ENCODE results near the gene WRNIP1. TPM values are rescaled to one million over a fixed set of nuclear protein-coding genes. Genes with fewer than 3 reads are reported as not detected.
"Not testable (repeated sequence)": the region's sequence is repeated elsewhere in the genome, so short reads cannot be mapped to it uniquely, and the experiment has no call there.

WRNIP1 gene
- polyA plus RNA-seq, 3 donors = 58.6 to 64.8 (median 59.0) TPM

- DNase-seq (ENCODE audit: low read depth in 3 of 3, low spot score in 2 of 3) = no peak
These were observed 17.6 kb downstream of the WRNIP1 start for GRCh38 chr6:2782825-2783187.

GRCh38 chr6:2783188-2783963, 18.2 kb downstream of the WRNIP1 start:
- no peak for DNase-seq (ENCODE audit: low read depth in 3 of 3, low spot score in 2 of 3)

DNA sequence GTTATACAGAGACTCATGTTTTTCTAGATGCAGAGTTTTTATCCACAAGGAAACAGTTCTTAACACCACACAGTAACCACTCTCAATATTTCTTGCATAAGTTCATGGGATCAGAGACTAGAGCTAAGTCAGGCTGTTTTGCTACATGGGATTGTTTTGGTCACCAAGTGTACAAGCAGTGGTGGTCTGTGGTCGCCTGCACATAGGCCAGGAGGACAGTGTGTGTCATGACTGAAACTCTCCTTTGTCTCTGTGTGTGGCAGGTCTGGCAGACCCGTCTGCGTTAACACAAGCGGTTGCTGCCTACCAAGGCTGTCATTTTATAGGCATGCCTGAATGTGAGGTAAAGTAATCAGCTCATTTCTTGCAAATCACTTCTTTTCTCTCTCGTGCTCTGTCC, 18.9 kb downstream of the WRNIP1 start:
- DNase-seq (ENCODE audit: low read depth in 3 of 3, low spot score in 2 of 3) = no peak

- DNase-seq (ENCODE audit: low read depth in 3 of 3, low spot score in 2 of 3) = no peak
These were observed 19.7 kb downstream of the WRNIP1 start for GRCh38 chr6:2784930-2785329.

- no peak for DNase-seq (ENCODE audit: low read depth in 3 of 3, low spot score in 2 of 3)
These were observed 21.1 kb downstream of the WRNIP1 start for GRCh38 chr6:2786269-2786668.

- DNase-seq (ENCODE audit: low read depth in 3 of 3, low spot score in 2 of 3) = no peak
These were observed 25.6 kb downstream of the WRNIP1 start for GRCh38 chr6:2790588-2791449.

GRCh38 chr6:2791450-2791974, 26.3 kb downstream of the WRNIP1 start:
- no peak for DNase-seq (ENCODE audit: low read depth in 3 of 3, low spot score in 2 of 3)

DNA sequence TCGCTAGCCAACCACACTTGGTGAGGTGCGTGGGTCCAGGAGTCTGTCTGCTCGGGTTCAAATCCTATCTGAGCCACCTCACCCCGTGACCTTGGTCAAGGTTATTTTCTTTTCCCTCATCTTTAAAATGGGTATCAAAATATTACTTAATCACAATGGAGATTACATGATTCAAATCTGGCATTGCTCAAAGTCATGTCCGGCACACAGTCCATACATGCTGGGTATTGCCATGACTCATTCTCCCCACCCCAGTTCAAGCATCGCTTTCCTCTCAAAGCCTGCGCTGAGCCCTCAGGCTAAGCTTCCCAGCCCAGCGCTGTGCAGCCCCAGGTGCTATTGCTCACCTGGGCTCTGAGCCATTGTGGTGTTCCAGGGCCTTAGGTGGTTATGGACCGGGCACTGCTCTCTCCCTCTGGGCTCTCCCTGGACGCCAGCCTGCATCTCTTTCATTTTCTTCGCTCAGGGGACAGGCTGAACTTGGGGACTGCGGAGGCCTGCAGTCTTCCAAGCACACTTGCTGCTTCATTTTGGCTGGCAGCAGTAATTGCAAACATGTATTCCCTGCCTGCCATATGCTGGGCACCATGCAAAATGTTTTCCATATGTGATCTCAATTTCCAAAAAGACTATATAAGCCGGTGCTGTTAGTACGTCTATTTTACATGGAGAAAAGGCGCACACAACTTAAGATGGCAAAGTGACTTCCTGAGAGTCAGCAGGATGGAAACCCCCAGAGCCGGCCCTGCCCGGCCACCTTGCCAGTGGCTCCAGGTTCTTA, 27.3 kb downstream of the WRNIP1 start:
- DNase-seq (ENCODE audit: low read depth in 3 of 3, low spot score in 2 of 3) = no peak

- DNase-seq (ENCODE audit: low read depth in 3 of 3, low spot score in 2 of 3) = no peak
These were observed 28.4 kb downstream of the WRNIP1 start for GRCh38 chr6:2793534-2794151.

- no peak for DNase-seq (ENCODE audit: low read depth in 3 of 3, low spot score in 2 of 3)
These were observed 29.1 kb downstream of the WRNIP1 start for GRCh38 chr6:2794171-2794730.

- DNase-seq (ENCODE audit: low read depth in 3 of 3, low spot score in 2 of 3) = no peak
These were observed 30.0 kb downstream of the WRNIP1 start for GRCh38 chr6:2795162-2795561.

GRCh38 chr6:2795956-2796355, 30.8 kb downstream of the WRNIP1 start:
- no peak for DNase-seq (ENCODE audit: low read depth in 3 of 3, low spot score in 2 of 3)

- no peak for DNase-seq (ENCODE audit: low read depth in 3 of 3, low spot score in 2 of 3)
These were observed 31.7 kb downstream of the WRNIP1 start for GRCh38 chr6:2796861-2797260.

DNA sequence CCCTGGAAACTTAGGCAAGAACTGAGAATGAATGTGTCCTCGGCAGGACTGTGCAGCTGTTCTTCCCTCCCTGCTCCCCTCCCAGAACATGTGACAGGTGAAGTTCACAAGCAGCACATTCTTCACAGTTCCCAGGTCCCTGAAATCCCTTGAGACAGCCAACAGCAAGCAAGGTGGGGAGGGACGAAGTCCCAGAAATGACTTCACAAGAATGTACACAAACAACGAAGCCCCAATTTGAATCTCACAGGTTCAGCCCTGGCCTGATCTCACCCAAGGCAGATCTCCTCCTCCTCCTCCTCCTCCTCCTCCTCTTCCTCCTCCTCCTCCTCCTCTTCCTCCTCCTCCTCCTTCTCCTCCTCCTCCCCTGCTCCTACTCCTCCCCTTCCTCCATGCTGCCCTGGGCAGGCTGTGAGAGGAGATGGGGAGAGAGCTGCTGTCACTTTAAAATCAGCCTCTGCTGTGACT, 32.4 kb downstream of the WRNIP1 start:
- DNase-seq (ENCODE audit: low read depth in 3 of 3, low spot score in 2 of 3) = no peak

GRCh38 chr6:2798586-2799134, 33.5 kb downstream of the WRNIP1 start:
- DNase-seq (ENCODE audit: low read depth in 3 of 3, low spot score in 2 of 3) = no peak

GRCh38 chr6:2799936-2800527, 34.8 kb downstream of the WRNIP1 start:
- no peak for DNase-seq (ENCODE audit: low read depth in 3 of 3, low spot score in 2 of 3)

DNA sequence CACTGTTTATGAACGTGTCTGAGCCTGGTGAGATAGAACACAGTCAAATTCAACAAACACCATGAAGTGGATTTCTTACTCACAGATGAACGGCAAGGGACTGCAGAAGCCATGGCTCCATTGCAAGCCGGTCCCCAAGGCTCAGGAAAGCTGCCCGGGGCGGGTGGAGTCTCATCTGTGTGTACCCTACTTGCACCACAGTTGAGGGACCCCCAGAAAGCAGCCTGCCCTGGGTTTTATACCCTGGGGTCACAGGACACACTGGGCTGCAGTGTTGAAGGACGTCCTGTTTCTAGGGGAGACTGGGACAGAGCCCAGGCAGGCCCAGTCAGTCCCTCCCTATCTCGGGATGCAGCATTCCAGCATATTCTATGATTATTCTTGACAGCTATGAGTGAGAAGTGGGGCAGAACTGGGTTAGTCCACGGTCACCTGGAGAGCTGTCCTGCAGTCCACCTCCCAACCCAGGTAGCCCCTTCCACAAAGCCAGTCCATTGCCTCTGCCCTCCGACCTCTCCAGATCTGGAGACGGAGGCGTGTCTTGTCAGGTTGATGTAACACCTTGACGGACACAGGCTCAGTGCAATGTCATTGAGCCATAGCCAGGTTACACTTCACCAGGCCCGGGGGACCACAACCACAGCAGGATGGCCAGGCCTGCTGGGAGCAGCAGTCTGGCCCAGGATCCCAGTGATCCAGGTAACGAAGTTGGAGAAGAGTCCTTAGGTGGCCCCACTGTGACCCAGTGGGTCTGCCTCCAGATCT, 35.5 kb downstream of the WRNIP1 start:
- DNase-seq (ENCODE audit: low read depth in 3 of 3, low spot score in 2 of 3) = no peak

DNA sequence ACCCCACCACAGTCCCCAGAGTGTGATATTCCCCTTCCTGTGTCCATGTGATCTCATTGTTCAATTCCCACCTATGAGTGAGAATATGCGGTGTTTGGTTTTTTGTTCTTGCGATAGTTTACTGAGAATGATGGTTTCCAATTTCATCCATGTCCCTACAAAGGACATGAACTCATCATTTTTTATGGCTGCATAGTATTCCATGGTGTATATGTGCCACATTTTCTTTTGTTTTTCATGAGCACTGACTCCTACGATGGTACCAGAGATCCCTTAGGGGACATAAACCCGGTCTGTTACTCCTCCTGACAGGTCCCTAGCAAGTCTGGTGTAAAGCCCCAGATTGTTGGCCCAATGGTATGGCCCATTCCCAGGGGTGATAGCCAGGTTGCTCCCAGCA, 36.5 kb downstream of the WRNIP1 start:
- DNase-seq (ENCODE audit: low read depth in 3 of 3, low spot score in 2 of 3) = not testable (repeated sequence)

Data from right renal cortex interstitium (tissue), 3 donors.